Measurements from ENCODE around the gene NF1. TPM values are rescaled to one million over a fixed set of nuclear protein-coding genes. Genes with fewer than 3 reads are reported as not detected.

NF1 gene
- total RNA-seq, 1 donor from 2014 or later = 33.2 TPM

- H3K27me3 ChIP-seq (ENCODE audit: control insufficient read depth, insufficient read depth, low read length) = no peaks in the 10 kb centered on the region
- no peak overlapping the region for H3K4me3 ChIP-seq (ENCODE audit: low read depth, low read length)
- TF ChIP-seq CTCF (IDR thresholded peaks at IDR 0.05; ENCODE audit: insufficient read depth, low read length, severe bottlenecking) = no peak
- DNase-seq (ENCODE audit: low read depth) = no peak
- no peak for FAIRE-seq
- H3K36me3 ChIP-seq (ENCODE audit: control insufficient read depth, insufficient read depth, low read length) = no peaks in the 10 kb centered on the region
Measured at GRCh38 chr17:31134576-31134975, 39.8 kb downstream of the NF1 start.

GRCh38 chr17:31136319-31136718 lies 41.5 kb downstream of the NF1 start:
- no peak for FAIRE-seq
- no peaks in the 10 kb centered on the region for H3K27me3 ChIP-seq (ENCODE audit: control insufficient read depth, insufficient read depth, low read length)
- TF ChIP-seq CTCF (IDR thresholded peaks at IDR 0.05; ENCODE audit: insufficient read depth, low read length, severe bottlenecking) = no peak
- peak; percentile 46 for DNase-seq (ENCODE audit: low read depth)
- no peaks in the 10 kb centered on the region for H3K36me3 ChIP-seq (ENCODE audit: control insufficient read depth, insufficient read depth, low read length)
- no peak overlapping the region for H3K4me3 ChIP-seq (ENCODE audit: low read depth, low read length)

GRCh38 chr17:31140111-31140510 lies 45.3 kb downstream of the NF1 start:
- TF ChIP-seq CTCF (IDR thresholded peaks at IDR 0.05; ENCODE audit: insufficient read depth, low read length, severe bottlenecking) = no peak

GRCh38 chr17:31144428-31144827 lies 49.7 kb downstream of the NF1 start:
- Histone ChIP-seq H3K36me3 (ENCODE audit: control insufficient read depth, insufficient read depth, low read length) (no peaks in the 10 kb centered on the region), H3K4me3 (ENCODE audit: low read depth, low read length) (no peak overlapping the region), H3K27me3 (ENCODE audit: control insufficient read depth, insufficient read depth, low read length) (no peaks in the 10 kb centered on the region)
- no peak for DNase-seq (ENCODE audit: low read depth)
- FAIRE-seq = no peak
- no peak for TF ChIP-seq CTCF (IDR thresholded peaks at IDR 0.05; ENCODE audit: insufficient read depth, low read length, severe bottlenecking)

More at GRCh38 chr17:31140111-31140510, 45.3 kb downstream of the NF1 start:
- no peak for FAIRE-seq
- Histone ChIP-seq H3K4me3 (ENCODE audit: low read depth, low read length) (no peak overlapping the region), H3K36me3 (ENCODE audit: control insufficient read depth, insufficient read depth, low read length) (no peaks in the 10 kb centered on the region), H3K27me3 (ENCODE audit: control insufficient read depth, insufficient read depth, low read length) (no peaks in the 10 kb centered on the region)
- DNase-seq (ENCODE audit: low read depth) = no peak

- Histone ChIP-seq H3K27me3 (ENCODE audit: control insufficient read depth, insufficient read depth, low read length) (no peaks in the 10 kb centered on the region), H3K4me3 (ENCODE audit: low read depth, low read length) (no peak overlapping the region), H3K36me3 (ENCODE audit: control insufficient read depth, insufficient read depth, low read length) (no peaks in the 10 kb centered on the region)
- TF ChIP-seq CTCF (IDR thresholded peaks at IDR 0.05; ENCODE audit: insufficient read depth, low read length, severe bottlenecking) = no peak
- FAIRE-seq (peak; percentile 70), DNase-seq (ENCODE audit: low read depth) (no peak)
Measured at GRCh38 chr17:31144836-31145235, 50.1 kb downstream of the NF1 start.

- Histone ChIP-seq H3K36me3 (ENCODE audit: control insufficient read depth, insufficient read depth, low read length) (no peaks in the 10 kb centered on the region), H3K27me3 (ENCODE audit: control insufficient read depth, insufficient read depth, low read length) (no peaks in the 10 kb centered on the region), H3K4me3 (ENCODE audit: low read depth, low read length) (no peak overlapping the region)
- no peak for TF ChIP-seq CTCF (IDR thresholded peaks at IDR 0.05; ENCODE audit: insufficient read depth, low read length, severe bottlenecking)
- FAIRE-seq (no peak), DNase-seq (ENCODE audit: low read depth) (peak; percentile 4)
Measured at GRCh38 chr17:31147507-31148202, 52.9 kb downstream of the NF1 start.

Measured in bronchial epithelial cell (primary cell).